Measurements from ENCODE around the gene CDR2. TPM values are rescaled to one million over a fixed set of nuclear protein-coding genes. Genes with fewer than 3 reads are reported as not detected.

The CDR2 gene
- total and polyA plus RNA-seq, 2 of the 13 experiments (the other 11 are each of a cell fraction or from before 2014, with no cell fraction given) = 59.0 to 78.9 TPM

DNA sequence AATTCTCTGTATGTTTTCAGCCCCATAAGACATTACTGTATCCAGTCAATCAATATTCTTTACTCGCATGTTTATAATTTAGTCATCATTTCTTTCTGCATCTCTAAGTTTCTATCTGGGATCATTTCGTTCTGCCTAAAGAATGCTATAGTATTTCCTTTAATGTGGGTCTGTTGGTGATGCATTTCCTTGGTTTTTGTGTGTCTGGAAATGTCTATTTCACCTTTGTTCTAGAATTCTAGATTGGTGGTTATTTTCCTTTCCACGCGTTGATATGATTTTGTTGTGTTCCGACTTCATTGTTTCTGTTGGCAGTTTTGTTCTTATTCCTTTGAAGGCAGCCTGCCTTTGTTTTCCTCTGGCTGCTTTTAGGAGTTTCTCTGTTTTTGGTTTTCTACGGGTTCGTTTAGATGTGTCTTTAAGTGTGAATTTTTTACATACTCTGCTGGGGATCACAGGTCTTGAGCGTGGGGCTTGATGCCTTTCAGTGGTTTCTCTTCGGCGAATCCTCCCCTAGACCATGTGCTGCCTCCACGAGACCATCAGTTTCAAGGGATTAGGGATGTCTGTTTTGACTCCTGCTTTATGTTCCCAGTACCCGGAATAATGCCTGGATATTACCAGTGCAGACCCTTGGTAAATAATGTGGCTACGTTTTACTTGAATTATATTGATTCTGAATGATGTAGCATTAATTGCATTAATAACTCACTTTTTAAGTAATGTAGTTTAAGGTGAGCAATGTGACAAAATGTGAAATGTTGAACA lies 53.7 kb downstream of the CDR2 start:
- peaks cover 14% of the 10 kb centered on the region for H3K79me2 ChIP-seq (ENCODE audit: insufficient read depth, low read length)
- H2AFZ ChIP-seq (ENCODE audit: low read length) = no peak overlapping the region
- WGBS (ENCODE audit: low lambda C conversion rate) = 92% methylated on average over 13 of the region's 13 CpGs
- ChIA-PET POLR2A (no interaction called here), CTCF (ENCODE audit: low intra/inter-chr PET ratio, low total read pairs) (no interaction called here)
- no TSS peak for BruUV-seq (replicated peaks)
- no peak overlapping the region for H3K4me2 ChIP-seq (ENCODE audit: low read depth, low read length)
- H3K9ac ChIP-seq (ENCODE audit: insufficient read depth, low read depth, low read length) = no peak overlapping the region
- H4K20me1 ChIP-seq (ENCODE audit: insufficient read depth, low read length) = peaks cover 23% of the 10 kb centered on the region; the same call in 1 of the 2 replicates
- 0 out of 2 replicates have a peak, but pooled peaks cover 7% of the 10 kb centered on the region for H3K4me1 ChIP-seq (ENCODE audit: insufficient read depth, low read length)
- DNase-seq (ENCODE audit: low spot score) (no peak), ATAC-seq (no peak), FAIRE-seq (no peak)
- no peak overlapping the region for H3K4me3 ChIP-seq (replicated peaks in 1 of 3; ENCODE audit: insufficient read depth in 1 of 3, low read depth in 2 of 3, low read length in 3 of 3)
- no peak overlapping the region for H3K27ac ChIP-seq (ENCODE audit: extremely low read length, insufficient read depth, low read length)
- intact Hi-C loops (cut with micrococcal nuclease; ENCODE audit: unreplicated experiment) (loop anchor here (5.0 kb wide), 1 partner anchor 52 kb away; the partner anchor contains the start of gene CDR2), in situ Hi-C loops (cut with HindIII; ENCODE audit: extremely low pct_ligation_motif_present, low pct_unique_long_range_greater_than_20kb) (no loop called here)
- H3K36me3 ChIP-seq (replicated peaks in 1 of 2; ENCODE audit: control insufficient read depth in 1 of 2, insufficient read depth in 2 of 2, low read length in 2 of 2) = peaks cover 66 to 97% of the 10 kb centered on the region in 2 experiments
- H3K27me3 ChIP-seq (ENCODE audit: control insufficient read depth in 1 of 2, insufficient read depth in 2 of 2, low read length in 2 of 2) = no peaks in the 10 kb centered on the region
- no peaks in the 10 kb centered on the region for H3K9me3 ChIP-seq (ENCODE audit: low read length)
- TF ChIP-seq, protein P1, sequence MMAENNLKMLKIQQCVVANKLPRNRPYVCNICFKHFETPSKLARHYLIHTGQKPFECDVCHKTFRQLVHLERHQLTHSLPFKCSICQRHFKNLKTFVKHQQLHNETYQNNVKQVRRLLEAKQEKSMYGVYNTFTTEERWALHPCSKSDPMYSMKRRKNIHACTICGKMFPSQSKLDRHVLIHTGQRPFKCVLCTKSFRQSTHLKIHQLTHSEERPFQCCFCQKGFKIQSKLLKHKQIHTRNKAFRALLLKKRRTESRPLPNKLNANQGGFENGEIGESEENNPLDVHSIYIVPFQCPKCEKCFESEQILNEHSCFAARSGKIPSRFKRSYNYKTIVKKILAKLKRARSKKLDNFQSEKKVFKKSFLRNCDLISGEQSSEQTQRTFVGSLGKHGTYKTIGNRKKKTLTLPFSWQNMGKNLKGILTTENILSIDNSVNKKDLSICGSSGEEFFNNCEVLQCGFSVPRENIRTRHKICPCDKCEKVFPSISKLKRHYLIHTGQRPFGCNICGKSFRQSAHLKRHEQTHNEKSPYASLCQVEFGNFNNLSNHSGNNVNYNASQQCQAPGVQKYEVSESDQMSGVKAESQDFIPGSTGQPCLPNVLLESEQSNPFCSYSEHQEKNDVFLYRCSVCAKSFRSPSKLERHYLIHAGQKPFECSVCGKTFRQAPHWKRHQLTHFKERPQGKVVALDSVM (CRISPR knock-in tag; IDR thresholded peaks at IDR 0.05) = no peak
- TF ChIP-seq ELF4 (CRISPR knock-in tag; IDR thresholded peaks at IDR 0.05; ENCODE audit: borderline replicate concordance) = no peak
- 0 out of 2 replicates have a peak, but pooled peaks have one; percentile 19 for TF ChIP-seq ZNF605 (CRISPR knock-in tag; IDR thresholded peaks at IDR 0.05)
- TF ChIP-seq, protein P2, sequence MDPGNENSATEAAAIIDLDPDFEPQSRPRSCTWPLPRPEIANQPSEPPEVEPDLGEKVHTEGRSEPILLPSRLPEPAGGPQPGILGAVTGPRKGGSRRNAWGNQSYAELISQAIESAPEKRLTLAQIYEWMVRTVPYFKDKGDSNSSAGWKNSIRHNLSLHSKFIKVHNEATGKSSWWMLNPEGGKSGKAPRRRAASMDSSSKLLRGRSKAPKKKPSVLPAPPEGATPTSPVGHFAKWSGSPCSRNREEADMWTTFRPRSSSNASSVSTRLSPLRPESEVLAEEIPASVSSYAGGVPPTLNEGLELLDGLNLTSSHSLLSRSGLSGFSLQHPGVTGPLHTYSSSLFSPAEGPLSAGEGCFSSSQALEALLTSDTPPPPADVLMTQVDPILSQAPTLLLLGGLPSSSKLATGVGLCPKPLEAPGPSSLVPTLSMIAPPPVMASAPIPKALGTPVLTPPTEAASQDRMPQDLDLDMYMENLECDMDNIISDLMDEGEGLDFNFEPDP (CRISPR knock-in tag; conservative IDR thresholded peaks at IDR 0.05) = 0 out of 2 replicates have a peak, but pooled peaks have one; percentile 89
- TF ChIP-seq PCBP2 (optimal IDR thresholded peaks at IDR 0.05; ENCODE audit: low read depth, low read length, poor library complexity, severe bottlenecking) = no peak
- TF ChIP-seq, protein P3, sequence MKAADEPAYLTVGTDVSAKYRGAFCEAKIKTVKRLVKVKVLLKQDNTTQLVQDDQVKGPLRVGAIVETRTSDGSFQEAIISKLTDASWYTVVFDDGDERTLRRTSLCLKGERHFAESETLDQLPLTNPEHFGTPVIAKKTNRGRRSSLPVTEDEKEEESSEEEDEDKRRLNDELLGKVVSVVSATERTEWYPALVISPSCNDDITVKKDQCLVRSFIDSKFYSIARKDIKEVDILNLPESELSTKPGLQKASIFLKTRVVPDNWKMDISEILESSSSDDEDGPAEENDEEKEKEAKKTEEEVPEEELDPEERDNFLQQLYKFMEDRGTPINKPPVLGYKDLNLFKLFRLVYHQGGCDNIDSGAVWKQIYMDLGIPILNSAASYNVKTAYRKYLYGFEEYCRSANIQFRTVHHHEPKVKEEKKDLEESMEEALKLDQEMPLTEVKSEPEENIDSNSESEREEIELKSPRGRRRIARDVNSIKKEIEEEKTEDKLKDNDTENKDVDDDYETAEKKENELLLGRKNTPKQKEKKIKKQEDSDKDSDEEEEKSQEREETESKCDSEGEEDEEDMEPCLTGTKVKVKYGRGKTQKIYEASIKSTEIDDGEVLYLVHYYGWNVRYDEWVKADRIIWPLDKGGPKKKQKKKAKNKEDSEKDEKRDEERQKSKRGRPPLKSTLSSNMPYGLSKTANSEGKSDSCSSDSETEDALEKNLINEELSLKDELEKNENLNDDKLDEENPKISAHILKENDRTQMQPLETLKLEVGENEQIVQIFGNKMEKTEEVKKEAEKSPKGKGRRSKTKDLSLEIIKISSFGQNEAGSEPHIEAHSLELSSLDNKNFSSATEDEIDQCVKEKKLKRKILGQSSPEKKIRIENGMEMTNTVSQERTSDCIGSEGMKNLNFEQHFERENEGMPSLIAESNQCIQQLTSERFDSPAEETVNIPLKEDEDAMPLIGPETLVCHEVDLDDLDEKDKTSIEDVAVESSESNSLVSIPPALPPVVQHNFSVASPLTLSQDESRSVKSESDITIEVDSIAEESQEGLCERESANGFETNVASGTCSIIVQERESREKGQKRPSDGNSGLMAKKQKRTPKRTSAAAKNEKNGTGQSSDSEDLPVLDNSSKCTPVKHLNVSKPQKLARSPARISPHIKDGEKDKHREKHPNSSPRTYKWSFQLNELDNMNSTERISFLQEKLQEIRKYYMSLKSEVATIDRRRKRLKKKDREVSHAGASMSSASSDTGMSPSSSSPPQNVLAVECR (CRISPR knock-in tag; IDR thresholded peaks at IDR 0.05; ENCODE audit: borderline replicate concordance) = peak; percentile 36; the same call in 1 of the 2 replicates
- TF ChIP-seq, protein P4, sequence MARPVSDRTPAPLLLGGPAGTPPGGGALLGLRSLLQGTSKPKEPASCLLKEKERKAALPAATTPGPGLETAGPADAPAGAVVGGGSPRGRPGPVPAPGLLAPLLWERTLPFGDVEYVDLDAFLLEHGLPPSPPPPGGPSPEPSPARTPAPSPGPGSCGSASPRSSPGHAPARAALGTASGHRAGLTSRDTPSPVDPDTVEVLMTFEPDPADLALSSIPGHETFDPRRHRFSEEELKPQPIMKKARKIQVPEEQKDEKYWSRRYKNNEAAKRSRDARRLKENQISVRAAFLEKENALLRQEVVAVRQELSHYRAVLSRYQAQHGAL (CRISPR knock-in tag; IDR thresholded peaks at IDR 0.05; ENCODE audit: not compliant biosample characterization) = no peak
- 0 out of 2 replicates have a peak, but pooled peaks have one; percentile 1 for TF ChIP-seq ZNF589 (CRISPR knock-in tag; conservative IDR thresholded peaks at IDR 0.05)
- TF ChIP-seq, protein P5, sequence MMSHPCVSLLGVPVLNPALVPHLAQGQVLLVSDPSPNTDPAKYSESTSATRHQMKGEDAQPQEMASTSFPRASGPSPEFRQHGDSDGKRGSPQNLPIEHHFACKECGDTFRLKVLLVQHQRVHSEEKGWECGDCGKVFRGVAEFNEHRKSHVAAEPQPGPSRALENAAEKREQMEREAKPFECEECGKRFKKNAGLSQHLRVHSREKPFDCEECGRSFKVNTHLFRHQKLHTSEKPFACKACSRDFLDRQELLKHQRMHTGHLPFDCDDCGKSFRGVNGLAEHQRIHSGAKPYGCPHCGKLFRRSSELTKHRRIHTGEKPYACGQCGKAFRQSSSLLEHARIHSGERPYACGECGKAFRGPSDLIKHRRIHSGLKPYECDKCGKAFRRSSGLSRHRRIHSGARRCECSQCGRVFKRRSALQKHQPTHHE (CRISPR knock-in tag; IDR thresholded peaks at IDR 0.05; ENCODE audit: borderline replicate concordance) = no peak
- no peak for TF ChIP-seq MYNN (CRISPR knock-in tag; IDR thresholded peaks at IDR 0.05; ENCODE audit: low read depth)

Measured in HepG2 (cell line).